Suprapubic skin (tissue), 4 donors: ENCODE results near the gene LYPLAL1.

Source experiments
- EP300 ChIP-seq: sonication (generic); formaldehyde crosslinking; IDR thresholded peaks from one replicate; pipeline ENCODE4 v1.6.1; 2017; ENCODE audit warnings: antibody characterized with exemption
- POLR2A ChIP-seq, 2 donors: fragments of 450-650 bp; IDR thresholded peaks; one replicate each; pipeline ENCODE4 v1.6.1; 2017; ENCODE audit warnings: antibody characterized with exemption in 2 of 2, mild to moderate bottlenecking in 2 of 2, moderate library complexity in 2 of 2
- POLR2AphosphoS5 ChIP-seq, 3 donors: sonication (generic); formaldehyde crosslinking; IDR thresholded peaks; one replicate each; pipeline ENCODE4 v1.6.1; 2017; ENCODE audit warnings: antibody characterized with exemption in 3 of 3
- TF ChIP-seq, protein P1 (sequence below), 2 donors: fragments of 200-600 bp in 1 of 2; fragments of 450-650 bp in 1 of 2; sonication (generic) in 1 of 2; IDR thresholded peaks; one replicate each; pipeline ENCODE4 v1.5.1; 2016 to 2019; ENCODE audit warnings: antibody characterized with exemption in 2 of 2, mild to moderate bottlenecking in 1 of 2, moderate library complexity in 1 of 2

DNA sequence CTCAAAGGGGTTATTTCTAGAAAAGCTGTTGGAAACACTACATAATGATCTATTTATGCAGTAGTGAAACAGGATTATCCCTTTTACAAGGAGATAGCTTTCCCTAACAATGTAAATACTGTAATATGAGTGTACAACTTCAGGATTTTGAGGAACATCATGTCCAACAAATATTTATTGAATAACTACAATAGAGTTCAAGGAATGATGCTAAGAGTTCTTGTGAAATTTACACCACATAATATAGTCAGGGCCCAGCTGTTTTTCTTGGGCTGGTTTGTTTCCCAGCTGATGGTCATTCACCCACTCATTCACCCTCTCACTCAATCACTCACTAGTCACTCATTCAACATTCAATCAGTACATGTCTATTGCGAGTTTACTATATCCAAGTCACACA, 12.3 kb upstream of the LYPLAL1 start:
- TF ChIP-seq, protein P1, sequence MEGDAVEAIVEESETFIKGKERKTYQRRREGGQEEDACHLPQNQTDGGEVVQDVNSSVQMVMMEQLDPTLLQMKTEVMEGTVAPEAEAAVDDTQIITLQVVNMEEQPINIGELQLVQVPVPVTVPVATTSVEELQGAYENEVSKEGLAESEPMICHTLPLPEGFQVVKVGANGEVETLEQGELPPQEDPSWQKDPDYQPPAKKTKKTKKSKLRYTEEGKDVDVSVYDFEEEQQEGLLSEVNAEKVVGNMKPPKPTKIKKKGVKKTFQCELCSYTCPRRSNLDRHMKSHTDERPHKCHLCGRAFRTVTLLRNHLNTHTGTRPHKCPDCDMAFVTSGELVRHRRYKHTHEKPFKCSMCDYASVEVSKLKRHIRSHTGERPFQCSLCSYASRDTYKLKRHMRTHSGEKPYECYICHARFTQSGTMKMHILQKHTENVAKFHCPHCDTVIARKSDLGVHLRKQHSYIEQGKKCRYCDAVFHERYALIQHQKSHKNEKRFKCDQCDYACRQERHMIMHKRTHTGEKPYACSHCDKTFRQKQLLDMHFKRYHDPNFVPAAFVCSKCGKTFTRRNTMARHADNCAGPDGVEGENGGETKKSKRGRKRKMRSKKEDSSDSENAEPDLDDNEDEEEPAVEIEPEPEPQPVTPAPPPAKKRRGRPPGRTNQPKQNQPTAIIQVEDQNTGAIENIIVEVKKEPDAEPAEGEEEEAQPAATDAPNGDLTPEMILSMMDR (IDR thresholded peaks at IDR 0.05) = no peak
- TF ChIP-seq POLR2AphosphoS5 (IDR thresholded peaks at IDR 0.05) = no peak
- no peak for TF ChIP-seq POLR2A (IDR thresholded peaks at IDR 0.05)
- no peak for TF ChIP-seq EP300
